HG02885 (cell line): ENCODE data around the gene CHST5.

Source experiments
- ATAC-seq: cut with Tn5 transposase; IDR thresholded peaks from one replicate; pipeline ENCODE4 v1.9.1; 2021; ENCODE audit warnings: mild to moderate bottlenecking; ENCODE audit not compliant: unreplicated experiment, poor library complexity

CHST5 gene

DNA sequence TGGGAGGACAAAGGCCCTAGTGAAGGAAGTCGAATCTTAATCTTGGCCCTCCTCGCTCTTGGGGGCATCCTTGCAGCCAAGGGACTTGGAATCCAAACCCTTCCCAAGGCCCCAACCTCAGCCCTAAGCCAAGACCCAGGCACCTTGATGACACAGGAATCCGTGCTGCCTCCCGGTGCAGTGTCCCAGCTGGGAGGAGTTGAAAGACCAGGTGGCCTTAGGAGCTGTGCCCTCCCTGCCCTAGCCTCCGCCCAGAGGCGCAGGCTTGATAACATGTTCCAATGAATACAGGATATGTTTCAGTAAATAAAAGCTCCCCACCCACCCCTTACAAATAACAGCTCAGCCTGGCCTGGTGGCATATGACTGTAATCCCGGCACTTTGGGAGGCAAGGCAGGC lies at the start of gene CHST5:
Gene CHST5, minus strand, starts transcription at position 208 of the 400 bp plus-strand sequence. CDS start 5,724 bp downstream, outside the sequence.
- no peak for ATAC-seq

DNA sequence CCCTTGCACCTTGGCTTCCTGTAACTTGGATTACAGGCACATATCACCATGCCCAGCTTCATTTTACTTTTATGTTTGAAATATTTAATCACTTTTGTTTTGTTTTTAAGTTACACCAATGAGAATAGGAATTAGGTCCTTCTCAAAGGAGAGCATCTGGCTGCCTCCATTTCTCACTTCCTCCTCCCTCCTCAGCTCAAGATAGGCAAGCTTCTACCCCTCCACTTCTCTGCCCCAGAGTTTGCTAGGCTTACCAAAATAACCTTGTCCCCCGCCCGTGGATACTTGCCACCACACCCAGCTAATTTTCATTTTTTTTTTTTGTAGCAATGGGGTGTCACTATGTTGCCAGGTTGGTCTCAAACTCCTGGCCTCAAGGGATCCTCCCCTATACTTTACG lies 48.2 kb upstream of the CHST5 start:
- peak; percentile 76 for ATAC-seq

DNA sequence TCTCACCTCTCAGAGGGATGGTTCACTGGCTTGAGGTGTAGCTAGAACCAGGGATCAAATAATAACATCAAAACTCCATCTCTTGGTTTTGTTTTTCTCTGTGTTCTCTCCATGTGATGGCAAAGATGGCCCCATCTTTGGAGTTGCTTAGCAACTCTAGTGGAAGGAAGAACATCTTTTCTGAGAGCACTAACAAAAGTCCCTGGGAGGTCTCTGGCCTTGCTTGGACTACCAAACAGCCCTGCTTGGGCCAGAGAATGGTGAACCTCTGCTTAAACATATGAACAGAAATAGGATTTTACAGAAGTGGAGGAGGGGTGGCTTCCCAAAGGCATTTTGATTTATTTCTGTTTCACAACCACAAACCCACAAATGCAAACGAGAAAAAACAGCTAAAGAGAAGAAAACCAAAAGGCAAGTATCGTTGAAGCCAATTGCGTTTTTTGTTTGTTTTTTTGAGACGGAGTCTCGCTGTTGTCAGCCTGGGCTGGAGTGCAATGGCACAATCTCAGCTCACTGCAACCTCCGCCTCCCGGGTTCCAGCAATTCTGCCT lies 43.5 kb upstream of the CHST5 start:
- no peak for ATAC-seq

DNA sequence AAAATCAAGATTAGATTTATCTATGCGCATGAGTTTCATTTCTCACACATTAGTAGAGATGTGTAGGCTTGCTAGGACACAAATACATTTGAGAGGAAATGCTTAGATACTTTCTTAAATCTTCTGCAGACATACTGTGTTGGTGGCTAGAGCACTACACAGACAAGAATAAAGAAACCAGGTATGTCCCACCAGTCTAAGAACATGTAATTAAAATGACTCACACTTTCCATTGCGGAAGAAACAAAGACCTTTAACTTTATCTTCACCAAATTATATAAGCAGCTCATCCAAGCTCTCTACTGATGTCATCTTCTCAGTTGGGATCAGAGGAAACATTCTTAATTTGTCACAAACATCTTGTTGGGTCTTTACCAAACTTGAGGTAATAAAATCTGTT lies 42.8 kb upstream of the CHST5 start:
- no peak for ATAC-seq

DNA sequence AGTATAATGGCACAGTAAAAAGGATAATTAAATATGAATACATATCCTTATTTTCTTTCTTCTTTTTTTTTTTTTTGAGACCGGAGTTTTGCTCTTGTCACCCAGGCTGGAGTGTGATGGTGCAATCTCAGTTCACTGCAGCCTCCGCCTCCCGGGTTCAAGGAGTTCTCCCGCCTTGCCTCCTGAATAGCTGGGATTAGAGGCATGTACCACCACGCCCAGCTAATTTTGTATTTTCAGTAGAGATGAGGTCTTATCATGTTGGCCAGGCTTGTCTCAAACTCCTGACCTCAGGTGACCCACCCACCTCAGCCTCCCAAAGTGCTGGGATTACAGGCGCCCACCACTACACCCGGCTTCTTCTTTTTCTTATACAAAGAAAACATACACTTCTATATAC lies 42.3 kb upstream of the CHST5 start:
- no peak for ATAC-seq

DNA sequence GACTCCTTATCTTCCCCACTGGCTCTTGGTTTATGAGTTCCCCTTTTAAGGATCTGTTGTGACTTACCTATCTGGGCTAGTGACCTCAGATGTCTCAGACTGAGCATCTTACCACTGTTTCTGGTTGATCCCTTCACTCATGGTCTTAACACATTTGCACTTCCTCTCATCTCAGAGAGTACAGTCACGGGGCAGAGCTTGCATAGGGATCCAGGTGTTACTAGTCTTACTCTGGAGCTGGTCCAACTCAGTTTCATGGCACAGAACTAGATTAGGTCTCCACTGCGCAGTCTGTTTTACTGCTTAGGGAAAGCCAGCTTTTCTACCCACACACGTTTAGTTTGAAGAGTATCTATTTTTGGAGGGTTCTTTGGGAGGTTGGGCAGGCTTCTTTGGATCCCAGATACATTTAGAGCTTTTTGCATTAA lies 40.5 kb upstream of the CHST5 start:
- peak; percentile 69 for ATAC-seq

DNA sequence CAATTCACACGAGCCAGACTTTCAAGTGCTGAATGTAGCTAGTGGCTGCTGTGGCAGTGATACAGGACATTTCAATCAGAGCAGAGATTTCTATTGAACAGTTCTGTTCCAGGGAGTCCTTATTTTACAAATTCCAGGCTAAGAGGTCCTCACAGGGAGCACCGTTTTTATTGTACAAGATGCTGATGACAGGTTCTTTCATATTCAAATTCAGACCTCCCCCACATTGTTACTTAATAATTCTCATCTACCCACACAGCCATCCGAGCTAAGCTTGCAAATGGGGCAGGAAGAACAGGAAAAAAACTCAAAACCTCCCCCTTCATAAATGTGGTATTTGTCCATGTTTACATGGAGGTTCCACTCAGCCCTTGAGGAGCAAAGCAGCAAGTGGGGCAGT lies 40.0 kb upstream of the CHST5 start:
- no peak for ATAC-seq

DNA sequence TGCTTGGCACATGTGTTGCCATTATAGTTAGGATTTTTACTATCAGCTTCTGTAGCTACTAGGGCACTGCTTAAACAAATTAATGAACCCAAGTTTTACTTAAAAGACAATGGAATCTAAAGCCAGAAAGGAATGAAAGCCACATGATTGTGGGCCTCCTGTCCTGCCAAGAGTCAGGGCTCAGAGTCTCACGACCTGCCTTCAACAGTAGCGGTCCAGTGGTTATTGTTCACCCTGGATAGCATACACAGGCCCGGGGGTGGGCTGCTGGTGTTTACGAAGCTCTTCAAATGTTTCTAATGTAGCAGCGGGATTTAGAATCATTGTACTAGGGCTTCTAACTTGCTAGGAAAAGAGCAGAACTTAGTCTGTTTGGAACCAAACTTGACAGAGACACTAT lies 38.0 kb upstream of the CHST5 start:
- no peak for ATAC-seq

DNA sequence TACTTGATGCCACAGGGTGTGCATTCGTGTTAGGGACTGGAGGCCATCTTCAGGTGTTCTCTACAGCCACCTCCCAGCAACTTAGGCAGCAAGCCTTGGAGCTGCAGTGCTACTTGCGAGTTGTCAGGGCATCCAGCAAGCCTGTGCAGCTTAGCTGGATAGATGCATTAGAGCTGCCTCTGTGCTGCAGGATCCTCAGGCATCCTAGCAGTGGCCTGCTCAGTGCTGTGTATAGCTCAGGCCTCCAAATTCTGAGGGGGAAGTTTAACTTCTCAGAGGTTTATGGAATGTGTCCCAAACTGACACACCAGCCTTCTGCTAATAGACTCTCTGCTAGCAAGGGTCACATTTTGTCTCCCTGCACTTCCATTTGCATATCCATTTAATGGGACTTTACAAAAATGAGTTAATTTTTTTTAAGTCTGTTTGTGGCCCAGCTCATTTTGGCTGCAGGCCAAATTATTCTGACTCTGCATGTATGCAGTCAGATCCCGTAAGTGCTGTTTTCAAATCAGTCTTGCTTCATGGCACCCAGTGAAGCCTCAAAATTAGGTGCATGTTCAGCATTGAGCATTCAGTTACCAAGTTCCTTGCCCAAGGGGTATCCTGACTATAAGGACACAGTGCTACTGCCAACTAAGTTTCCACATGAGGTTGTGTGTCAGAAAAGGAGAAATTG lies 37.1 kb upstream of the CHST5 start:
- no peak for ATAC-seq

DNA sequence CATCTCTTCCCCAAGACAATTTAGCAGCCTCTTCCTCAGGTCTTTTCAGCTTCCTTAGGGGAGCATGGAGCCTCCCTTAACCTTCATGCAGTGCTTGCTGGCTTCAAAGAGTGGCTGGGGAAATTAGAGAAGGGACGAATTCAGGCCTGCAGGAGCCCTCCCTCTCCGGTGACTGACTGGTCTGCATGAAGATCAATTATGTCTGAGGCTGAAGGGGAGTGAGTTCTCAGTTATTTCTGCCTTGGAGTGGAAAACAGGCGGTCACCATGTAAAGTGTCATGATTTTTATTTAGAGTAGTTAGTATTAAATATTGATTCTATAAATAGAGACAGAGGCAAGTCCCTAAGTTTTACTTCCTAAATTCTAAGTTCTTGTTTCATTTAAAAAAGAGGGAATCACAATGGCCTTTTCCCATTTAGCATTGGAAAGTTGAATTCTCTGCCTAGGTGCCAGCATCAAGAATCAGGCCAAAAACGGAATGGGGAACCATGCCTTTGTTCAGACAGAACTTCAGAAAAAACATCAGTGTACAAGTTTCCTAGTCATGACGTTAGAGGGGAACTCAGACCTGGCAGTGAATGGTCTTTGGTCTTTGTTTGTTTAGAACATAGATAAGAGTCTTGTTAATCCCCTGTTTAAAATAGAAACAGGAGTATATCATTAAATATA lies 34.6 kb upstream of the CHST5 start:
- ATAC-seq, result peak; percentile 22

DNA sequence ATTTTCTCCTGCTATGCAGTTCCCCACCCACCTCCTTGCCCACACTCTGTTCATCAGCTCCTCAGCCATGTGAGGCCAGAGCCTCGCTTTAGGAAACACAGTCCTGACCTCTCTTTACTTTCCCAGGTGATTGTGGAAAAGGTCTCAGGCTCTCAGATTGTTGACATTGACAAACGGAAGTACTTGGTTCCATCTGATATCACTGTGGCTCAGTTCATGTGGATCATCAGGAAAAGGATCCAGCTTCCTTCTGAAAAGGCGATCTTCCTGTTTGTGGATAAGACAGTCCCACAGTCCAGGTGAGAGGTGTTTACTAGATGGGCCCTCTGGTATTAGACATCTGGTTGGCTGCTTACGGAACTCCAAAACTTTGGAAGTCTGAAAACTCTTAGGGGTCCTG lies 32.0 kb upstream of the CHST5 start:
- no peak for ATAC-seq

DNA sequence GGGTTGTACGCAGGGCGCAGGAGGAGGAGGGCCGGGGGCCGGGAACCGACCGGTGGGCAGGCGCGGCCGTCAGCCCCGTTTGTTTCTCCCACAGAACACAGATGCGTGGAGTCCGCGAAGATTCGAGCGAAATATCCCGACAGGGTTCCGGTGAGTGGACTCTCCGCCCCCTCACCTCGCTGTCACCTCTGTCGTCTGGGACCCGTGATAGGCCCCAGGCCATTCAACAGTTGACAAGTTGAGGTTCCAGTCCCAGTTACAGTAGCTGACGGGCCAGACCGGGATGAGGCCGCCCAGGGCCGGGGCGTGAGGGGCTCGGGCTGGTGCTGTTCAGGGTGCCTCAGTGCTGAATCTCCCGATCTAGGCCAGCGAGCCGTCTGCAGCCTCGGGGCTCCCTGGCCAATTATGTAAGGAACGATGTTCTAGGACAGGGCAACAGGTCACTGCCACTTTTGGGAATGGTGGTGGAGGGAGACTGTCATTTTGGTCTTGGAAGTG lies 30.9 kb upstream of the CHST5 start:
- peak; percentile 3 for ATAC-seq

DNA sequence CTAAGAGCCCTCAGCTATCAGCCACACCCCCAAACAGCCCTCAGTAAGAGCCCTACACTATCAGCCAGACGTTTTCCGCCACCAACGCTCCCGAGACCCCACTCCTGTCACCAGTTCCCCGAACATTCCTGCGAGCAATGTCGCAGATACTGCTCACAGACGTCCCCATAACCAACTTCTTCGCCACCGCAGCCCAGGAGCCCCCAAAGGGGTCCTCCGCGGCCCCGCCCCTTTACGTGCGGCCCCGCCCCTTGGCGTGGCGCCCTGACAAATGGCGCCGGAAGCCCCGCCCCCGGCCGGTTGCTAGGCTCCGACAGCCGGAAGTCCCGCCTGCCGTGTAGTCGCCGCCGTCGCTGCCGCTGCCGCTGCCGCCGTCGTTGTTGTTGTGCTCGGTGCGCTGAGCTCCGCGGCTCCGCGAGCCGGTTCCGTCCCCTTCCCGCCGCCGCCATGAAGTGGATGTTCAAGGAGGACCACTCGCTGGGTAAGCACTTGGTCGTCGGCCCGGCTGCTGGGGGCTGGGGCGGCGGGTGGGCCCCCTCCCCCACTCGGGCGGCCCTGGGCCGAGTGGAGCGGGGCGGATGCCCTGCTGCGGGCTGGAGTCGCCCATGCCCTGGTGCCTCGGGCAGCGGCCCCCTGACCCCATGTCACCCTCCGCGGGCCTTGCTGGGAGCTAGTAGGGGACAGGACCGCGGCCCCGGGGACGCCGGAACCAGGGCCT lies 30.3 kb upstream of the CHST5 start, which contains the start of gene GABARAPL2:
Gene GABARAPL2, plus strand, starts transcription at position 340 of the 718 bp plus-strand sequence. Its CDS starts 108 bp downstream, at position 448.
- peak; percentile 69 for ATAC-seq

DNA sequence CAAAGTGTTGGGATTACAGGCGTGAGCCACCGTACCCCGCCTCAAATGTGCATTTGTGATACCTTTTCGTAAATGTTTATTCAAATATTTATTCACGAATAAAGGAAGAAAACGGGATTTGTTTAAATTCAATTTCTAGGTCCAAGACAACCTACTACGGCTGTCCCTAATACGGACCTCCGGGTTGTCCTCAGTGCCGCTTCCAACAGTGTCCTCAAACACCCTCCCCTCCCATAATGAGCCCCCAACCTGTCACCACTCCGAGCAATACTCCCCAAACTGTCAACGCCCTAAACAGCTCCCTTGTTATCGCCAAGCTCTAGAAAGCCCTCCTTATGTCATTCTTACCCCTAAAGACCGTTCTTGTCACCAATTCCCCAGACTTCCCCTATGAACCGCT lies 29.7 kb upstream of the CHST5 start:
- no peak for ATAC-seq

DNA sequence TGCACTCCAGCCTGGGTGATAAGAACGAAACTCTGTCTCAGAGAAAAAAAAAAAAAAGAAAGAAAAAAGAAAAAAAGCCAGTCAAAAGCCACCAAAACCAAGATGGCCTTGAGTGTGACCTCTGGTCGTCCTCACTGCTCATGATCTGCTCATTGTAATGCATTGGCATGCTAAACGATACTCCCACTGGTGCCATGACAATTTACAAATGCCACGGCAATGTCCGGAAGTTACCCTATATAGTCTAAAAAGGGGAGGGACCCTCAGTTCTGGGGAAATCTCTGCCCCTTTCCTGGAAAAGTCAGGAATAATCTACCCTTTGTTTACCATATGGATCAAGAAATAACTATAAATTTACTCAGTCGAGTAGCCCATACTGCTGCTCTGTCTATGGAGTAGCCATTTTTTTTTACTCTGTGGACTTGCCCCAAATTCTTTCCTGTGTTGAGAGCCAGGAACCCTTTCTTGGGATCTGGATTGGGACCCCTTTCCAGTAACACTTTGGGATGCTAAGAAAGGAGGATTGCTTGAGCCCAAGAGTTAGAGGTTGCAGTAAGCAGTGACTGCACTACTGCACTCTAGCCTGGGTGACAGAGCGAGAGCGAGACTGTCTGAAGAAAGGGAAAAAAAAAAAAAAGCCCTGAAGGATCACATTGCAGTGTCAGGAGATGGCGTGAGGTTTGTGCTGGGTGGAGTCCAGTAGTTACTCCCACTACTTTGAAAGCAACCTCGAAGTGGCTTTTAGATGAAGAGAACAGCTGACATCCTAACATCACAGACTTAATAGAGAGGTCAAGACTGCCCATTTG lies 23.9 kb upstream of the CHST5 start:
- ATAC-seq, result no peak

DNA sequence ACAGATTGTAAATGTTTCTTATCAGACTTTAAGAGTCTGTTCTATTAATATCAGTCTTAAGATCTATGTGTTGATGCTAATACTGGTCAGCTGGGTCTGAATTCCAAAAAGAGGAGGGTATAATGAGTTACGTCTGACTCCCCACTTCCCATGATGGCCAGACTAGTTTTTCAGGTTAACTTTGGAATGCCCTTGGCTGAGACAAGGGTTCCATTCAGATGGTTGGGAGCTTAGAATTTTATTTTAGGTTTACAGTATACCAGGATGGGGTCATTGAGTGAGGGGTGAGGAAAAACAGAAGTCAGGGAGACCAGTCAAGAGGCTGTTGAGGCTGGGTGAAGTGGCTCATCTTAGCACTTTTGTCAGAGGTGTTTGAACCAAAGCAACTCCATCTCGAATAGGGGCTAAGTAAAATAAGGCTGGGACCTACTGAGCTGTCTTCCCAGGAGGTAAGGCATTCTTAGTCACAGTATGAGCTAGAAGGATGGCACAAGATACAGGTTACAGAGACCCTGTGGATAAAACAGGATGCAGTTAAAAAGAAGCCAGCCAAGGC lies 23.0 kb upstream of the CHST5 start:
- ATAC-seq, result no peak

DNA sequence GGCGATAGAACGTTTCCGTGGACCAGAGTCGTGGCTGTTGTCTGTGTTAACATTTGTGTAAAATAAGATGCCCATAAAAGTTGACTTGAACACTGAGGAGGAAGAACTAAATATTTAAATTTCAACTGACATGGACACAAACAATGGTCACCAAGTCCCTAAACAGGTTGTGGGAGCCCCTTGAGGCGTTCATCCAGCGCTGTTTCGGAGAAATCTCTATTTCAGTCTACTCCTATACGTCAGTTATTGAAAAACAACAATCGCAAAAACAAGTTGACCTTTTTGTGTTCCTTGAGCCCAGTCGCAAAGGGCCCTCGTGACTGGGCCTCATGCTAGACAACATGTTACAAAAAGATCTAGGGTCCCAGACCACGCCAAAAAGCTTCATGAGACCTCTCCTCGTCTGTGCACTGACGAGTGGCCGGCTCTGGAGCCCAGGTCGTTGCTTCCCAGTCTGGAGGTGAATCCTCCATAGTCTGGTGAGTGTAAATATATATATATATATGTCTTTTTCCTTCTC lies 20.6 kb upstream of the CHST5 start:
- no peak for ATAC-seq

DNA sequence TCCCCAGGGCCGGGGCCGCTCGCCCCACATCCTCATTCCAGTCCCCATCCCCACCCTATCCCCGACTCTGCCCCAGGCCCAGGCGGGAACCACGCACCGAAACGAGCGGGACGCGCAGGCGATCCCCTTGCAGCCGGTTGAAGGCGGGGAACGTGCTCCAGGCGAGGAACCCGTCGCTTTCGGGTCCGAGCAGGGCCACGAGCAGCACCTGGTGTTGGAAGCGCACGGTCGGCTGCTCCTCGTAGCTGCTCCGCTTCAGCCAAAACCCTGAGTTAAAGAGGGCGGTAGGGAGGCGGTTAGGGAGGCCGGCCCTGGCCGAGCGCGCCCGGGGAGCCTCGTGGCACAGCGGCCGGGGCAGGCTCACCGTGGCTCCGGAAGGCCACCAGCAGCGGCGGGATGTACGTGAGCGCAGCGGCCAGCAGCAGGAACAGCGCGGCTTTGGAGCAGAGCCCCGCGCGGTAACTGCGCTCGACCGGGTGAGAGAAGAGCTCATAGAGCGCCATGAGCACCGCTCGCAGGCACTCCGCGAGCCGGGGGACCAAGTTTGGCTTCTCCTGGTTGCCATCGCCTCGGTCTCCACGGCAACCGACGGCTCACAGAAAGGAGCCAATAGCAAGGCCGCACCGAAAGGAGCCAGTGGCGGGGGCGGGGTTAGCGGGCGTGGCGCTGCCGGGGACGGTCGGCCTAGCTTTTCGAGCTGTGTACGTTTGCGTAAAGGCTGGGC lies 20.0 kb upstream of the CHST5 start, which contains the start of gene TMEM231:
Gene TMEM231, minus strand, starts transcription at position 546 of the 724 bp plus-strand sequence. Its CDS starts 43 bp downstream, at position 503.
- peak; percentile 96 for ATAC-seq
